ENCODE results near the gene KRTCAP3. TPM values are rescaled to one million over a fixed set of nuclear protein-coding genes. Genes with fewer than 3 reads are reported as not detected.

The KRTCAP3 gene
- total and polyA plus RNA-seq, 7 experiments from 2014 or later, result 0.39 to 27.1 (median 9.9) TPM

GRCh38 chr2:27445615-27446014 lies 3.4 kb downstream of the KRTCAP3 start:
- intact Hi-C loops (cut with micrococcal nuclease), result no loop called here
- Mint-ChIP-seq H3K27me3 (no peaks in the 10 kb centered on the region), H3K4me1 (peaks cover 0 to 13% (median 7%) of the 10 kb centered on the region in 7 donors), H3K27ac (peak overlapping the region in 8 of 9 donors; percentile 0 to 86 (median 36)), H3K36me3 (peaks cover 7 to 46% (median 18%) of the 10 kb centered on the region in 5 donors), H3K4me3 (no peak overlapping the region), H3K9me3 (no peaks in the 10 kb centered on the region)
- Histone ChIP-seq H3K27me3 (ENCODE audit: control insufficient read depth in 2 of 2, insufficient read depth in 2 of 2, low read length in 2 of 2) (no peaks in the 10 kb centered on the region), H3K36me3 (ENCODE audit: control insufficient read depth in 2 of 3, insufficient read depth in 3 of 3, low read length in 3 of 3) (peaks cover 8 to 52% (median 12%) of the 10 kb centered on the region in 3 experiments), H3K4me1 (ENCODE audit: control insufficient read depth in 2 of 2, insufficient read depth in 2 of 2, low read length in 2 of 2) (no peaks in the 10 kb centered on the region), H3K9me3 (ENCODE audit: control insufficient read depth in 2 of 3, low read length in 3 of 3) (no peaks in the 10 kb centered on the region), H3K4me3 (ENCODE audit: low read length) (no peak overlapping the region), H3K27ac (ENCODE audit: low read depth, low read length) (no peak overlapping the region)
- DNase-seq, result no peak
- ATAC-seq, result no peak
- CTCF ChIA-PET, result interaction anchor here (0.6 kb wide), 1 partner anchor 1551 kb away, joined by 4 read pairs; no protein-coding TSS in a partner anchor
- POLR2A ChIA-PET, result interaction anchor here (0.6 to 1.2 kb wide), 2 partner anchors 17 to 25 kb away, joined by 3 to 4 read pairs; partner anchors contain the start of gene NRBP1

GRCh38 chr2:27446057-27446456 lies 3.9 kb downstream of the KRTCAP3 start:
- Histone ChIP-seq H3K36me3 (ENCODE audit: control insufficient read depth in 2 of 3, insufficient read depth in 3 of 3, low read length in 3 of 3) (peaks cover 4 to 48% (median 7%) of the 10 kb centered on the region in 3 experiments), H3K4me1 (ENCODE audit: control insufficient read depth in 2 of 2, insufficient read depth in 2 of 2, low read length in 2 of 2) (no peaks in the 10 kb centered on the region), H3K9me3 (ENCODE audit: control insufficient read depth in 2 of 3, low read length in 3 of 3) (no peaks in the 10 kb centered on the region), H3K27ac (ENCODE audit: low read depth, low read length) (no peak overlapping the region), H3K27me3 (ENCODE audit: control insufficient read depth in 2 of 2, insufficient read depth in 2 of 2, low read length in 2 of 2) (no peaks in the 10 kb centered on the region), H3K4me3 (ENCODE audit: low read length) (no peak overlapping the region)
- H3K9me3 Mint-ChIP-seq, result no peaks in the 10 kb centered on the region
- H3K4me1 Mint-ChIP-seq, result peaks cover 0 to 13% (median 8%) of the 10 kb centered on the region in 7 donors
- H3K27me3 Mint-ChIP-seq, result no peaks in the 10 kb centered on the region
- CTCF ChIA-PET, result interaction anchor here (0.6 kb wide), 1 partner anchor 1552 kb away, joined by 4 read pairs; no protein-coding TSS in a partner anchor
- no peak overlapping the region for H3K4me3 Mint-ChIP-seq
- POLR2A ChIA-PET, result interaction anchor here (0.6 to 1.2 kb wide), 2 partner anchors 18 to 25 kb away, joined by 3 to 4 read pairs; partner anchors contain the start of gene NRBP1
- intact Hi-C loops (cut with micrococcal nuclease), result no loop called here
- peak overlapping the region in 8 of 9 donors; percentile 2 to 86 (median 49) for H3K27ac Mint-ChIP-seq
- ATAC-seq (no peak), DNase-seq (no peak)
- peaks cover 5 to 43% (median 14%) of the 10 kb centered on the region in 5 donors for H3K36me3 Mint-ChIP-seq

- ChIA-PET CTCF (interaction anchor here (1.0 kb wide), 1 partner anchor 234 kb away, joined by 8 read pairs; no protein-coding TSS in a partner anchor), POLR2A (no interaction called here)
- H3K27me3 ChIP-seq (ENCODE audit: control insufficient read depth in 2 of 2, insufficient read depth in 2 of 2, low read length in 2 of 2), result no peaks in the 10 kb centered on the region
- ATAC-seq, result no peak
- Mint-ChIP-seq H3K9me3 (no peaks in the 10 kb centered on the region), H3K27ac (peak overlapping the region in 1 of 9 donors; percentile 8), H3K4me3 (no peak overlapping the region), H3K36me3 (peaks cover under 1 to 38% (median 6%) of the 10 kb centered on the region in 5 donors), H3K4me1 (peaks cover 0 to 9% (median 7%) of the 10 kb centered on the region in 7 donors), H3K27me3 (no peaks in the 10 kb centered on the region)
- H3K9me3 ChIP-seq (ENCODE audit: control insufficient read depth in 2 of 3, low read length in 3 of 3), result no peaks in the 10 kb centered on the region
- H3K4me3 ChIP-seq (ENCODE audit: low read length), result no peak overlapping the region
- no peak overlapping the region for H3K27ac ChIP-seq (ENCODE audit: low read depth, low read length)
- peaks cover 0 to 41% (median 0%) of the 10 kb centered on the region in 3 experiments for H3K36me3 ChIP-seq (ENCODE audit: control insufficient read depth in 2 of 3, insufficient read depth in 3 of 3, low read length in 3 of 3)
- no peaks in the 10 kb centered on the region for H3K4me1 ChIP-seq (ENCODE audit: control insufficient read depth in 2 of 2, insufficient read depth in 2 of 2, low read length in 2 of 2)
- intact Hi-C loops (cut with micrococcal nuclease), result no loop called here
- DNase-seq, result no peak
Measured at GRCh38 chr2:27448381-27448780, 6.2 kb downstream of the KRTCAP3 start.

- DNase-seq (no peak), ATAC-seq (no peak)
- Mint-ChIP-seq H3K9me3 (no peaks in the 10 kb centered on the region), H3K27me3 (no peaks in the 10 kb centered on the region), H3K4me1 (peaks cover 0 to 4% (median 3%) of the 10 kb centered on the region in 7 donors), H3K27ac (peak overlapping the region in 2 of 9 donors; percentile 6 to 33), H3K36me3 (peaks cover 0 to 50% (median 11%) of the 10 kb centered on the region in 5 donors), H3K4me3 (no peak overlapping the region)
- ChIA-PET CTCF (no interaction called here), POLR2A (no interaction called here)
- intact Hi-C loops (cut with micrococcal nuclease), result no loop called here
- Histone ChIP-seq H3K36me3 (ENCODE audit: control insufficient read depth in 2 of 3, insufficient read depth in 3 of 3, low read length in 3 of 3) (peaks cover 0 to 41% (median 0%) of the 10 kb centered on the region in 3 experiments), H3K27me3 (ENCODE audit: control insufficient read depth in 2 of 2, insufficient read depth in 2 of 2, low read length in 2 of 2) (no peaks in the 10 kb centered on the region), H3K4me1 (ENCODE audit: control insufficient read depth in 2 of 2, insufficient read depth in 2 of 2, low read length in 2 of 2) (no peaks in the 10 kb centered on the region), H3K4me3 (ENCODE audit: low read length) (no peak overlapping the region), H3K27ac (ENCODE audit: low read depth, low read length) (no peak overlapping the region), H3K9me3 (ENCODE audit: control insufficient read depth in 2 of 3, low read length in 3 of 3) (no peaks in the 10 kb centered on the region)
Measured at GRCh38 chr2:27451095-27451494, 8.9 kb downstream of the KRTCAP3 start.

GRCh38 chr2:27453968-27454367 lies 11.8 kb downstream of the KRTCAP3 start:
- Mint-ChIP-seq H3K4me1 (peaks cover 0 to 3% (median 0%) of the 10 kb centered on the region in 7 donors), H3K4me3 (no peak overlapping the region), H3K9me3 (no peaks in the 10 kb centered on the region), H3K27me3 (no peaks in the 10 kb centered on the region), H3K36me3 (peaks cover 2 to 53% (median 7%) of the 10 kb centered on the region in 5 donors), H3K27ac (no peak overlapping the region)
- peaks cover 0 to 48% (median 0%) of the 10 kb centered on the region in 3 experiments for H3K36me3 ChIP-seq (ENCODE audit: control insufficient read depth in 2 of 3, insufficient read depth in 3 of 3, low read length in 3 of 3)
- intact Hi-C loops (cut with micrococcal nuclease), result no loop called here
- H3K27me3 ChIP-seq (ENCODE audit: control insufficient read depth in 2 of 2, insufficient read depth in 2 of 2, low read length in 2 of 2), result no peaks in the 10 kb centered on the region
- H3K4me1 ChIP-seq (ENCODE audit: control insufficient read depth in 2 of 2, insufficient read depth in 2 of 2, low read length in 2 of 2), result no peaks in the 10 kb centered on the region
- ATAC-seq, result no peak
- ChIA-PET CTCF (no interaction called here), POLR2A (interaction anchor here (0.5 to 0.6 kb wide), 2 partner anchors 51 to 152 kb away, joined by 3 read pairs; no protein-coding TSS in a partner anchor)
- H3K4me3 ChIP-seq (ENCODE audit: low read length), result no peak overlapping the region
- no peak for DNase-seq
- H3K27ac ChIP-seq (ENCODE audit: low read depth, low read length), result no peak overlapping the region
- H3K9me3 ChIP-seq (ENCODE audit: control insufficient read depth in 2 of 3, low read length in 3 of 3), result no peaks in the 10 kb centered on the region

- intact Hi-C loops (cut with micrococcal nuclease), result no loop called here
- POLR2A ChIA-PET, result no interaction called here
- H3K27ac Mint-ChIP-seq, result no peak overlapping the region
- Histone ChIP-seq H3K36me3 (ENCODE audit: control insufficient read depth in 2 of 3, insufficient read depth in 3 of 3, low read length in 3 of 3) (peaks cover 0 to 28% (median 5%) of the 10 kb centered on the region in 3 experiments), H3K4me1 (ENCODE audit: control insufficient read depth in 2 of 2, insufficient read depth in 2 of 2, low read length in 2 of 2) (no peaks in the 10 kb centered on the region), H3K27ac (ENCODE audit: low read depth, low read length) (no peak overlapping the region), H3K4me3 (ENCODE audit: low read length) (no peak overlapping the region), H3K27me3 (ENCODE audit: control insufficient read depth in 2 of 2, insufficient read depth in 2 of 2, low read length in 2 of 2) (no peaks in the 10 kb centered on the region), H3K9me3 (ENCODE audit: control insufficient read depth in 2 of 3, low read length in 3 of 3) (no peaks in the 10 kb centered on the region)
- no peak for ATAC-seq
- peaks cover 0 to 48% (median 19%) of the 10 kb centered on the region in 5 donors for H3K36me3 Mint-ChIP-seq
- no peak overlapping the region for H3K4me3 Mint-ChIP-seq
- CTCF ChIA-PET, result no interaction called here
- no peaks in the 10 kb centered on the region for H3K27me3 Mint-ChIP-seq
- DNase-seq, result no peak
- H3K4me1 Mint-ChIP-seq, result peaks cover 0 to 3% (median 0%) of the 10 kb centered on the region in 7 donors
- H3K9me3 Mint-ChIP-seq, result peaks cover 0 to 1% (median 0%) of the 10 kb centered on the region in 11 donors
Measured at GRCh38 chr2:27461118-27461517, 18.9 kb downstream of the KRTCAP3 start.

GRCh38 chr2:27464443-27464842 lies 22.3 kb downstream of the KRTCAP3 start:
- H3K27ac Mint-ChIP-seq, result no peak overlapping the region
- CTCF ChIA-PET, result no interaction called here
- no peak overlapping the region for H3K27ac ChIP-seq (ENCODE audit: low read depth, low read length)
- H3K27me3 ChIP-seq (ENCODE audit: control insufficient read depth in 2 of 2, insufficient read depth in 2 of 2, low read length in 2 of 2), result no peaks in the 10 kb centered on the region
- H3K36me3 ChIP-seq (ENCODE audit: control insufficient read depth in 2 of 3, insufficient read depth in 3 of 3, low read length in 3 of 3), result peaks cover 0 to 8% (median 5%) of the 10 kb centered on the region in 3 experiments
- H3K27me3 Mint-ChIP-seq, result no peaks in the 10 kb centered on the region
- intact Hi-C loops (cut with micrococcal nuclease), result no loop called here
- POLR2A ChIA-PET, result no interaction called here
- H3K9me3 Mint-ChIP-seq, result peaks cover 0 to 1% (median 0%) of the 10 kb centered on the region in 11 donors
- H3K4me3 Mint-ChIP-seq, result no peak overlapping the region
- no peaks in the 10 kb centered on the region for H3K4me1 Mint-ChIP-seq
- DNase-seq, result no peak
- no peaks in the 10 kb centered on the region for H3K4me1 ChIP-seq (ENCODE audit: control insufficient read depth in 2 of 2, insufficient read depth in 2 of 2, low read length in 2 of 2)
- peaks cover 0 to 31% (median 11%) of the 10 kb centered on the region in 5 donors for H3K36me3 Mint-ChIP-seq
- H3K4me3 ChIP-seq (ENCODE audit: low read length), result no peak overlapping the region
- ATAC-seq, result no peak
- no peaks in the 10 kb centered on the region for H3K9me3 ChIP-seq (ENCODE audit: control insufficient read depth in 2 of 3, low read length in 3 of 3)

All from naive thymus-derived CD4-positive, alpha-beta T cell (primary cell).